ENCODE results near the gene MVD.

MVD gene

DNA sequence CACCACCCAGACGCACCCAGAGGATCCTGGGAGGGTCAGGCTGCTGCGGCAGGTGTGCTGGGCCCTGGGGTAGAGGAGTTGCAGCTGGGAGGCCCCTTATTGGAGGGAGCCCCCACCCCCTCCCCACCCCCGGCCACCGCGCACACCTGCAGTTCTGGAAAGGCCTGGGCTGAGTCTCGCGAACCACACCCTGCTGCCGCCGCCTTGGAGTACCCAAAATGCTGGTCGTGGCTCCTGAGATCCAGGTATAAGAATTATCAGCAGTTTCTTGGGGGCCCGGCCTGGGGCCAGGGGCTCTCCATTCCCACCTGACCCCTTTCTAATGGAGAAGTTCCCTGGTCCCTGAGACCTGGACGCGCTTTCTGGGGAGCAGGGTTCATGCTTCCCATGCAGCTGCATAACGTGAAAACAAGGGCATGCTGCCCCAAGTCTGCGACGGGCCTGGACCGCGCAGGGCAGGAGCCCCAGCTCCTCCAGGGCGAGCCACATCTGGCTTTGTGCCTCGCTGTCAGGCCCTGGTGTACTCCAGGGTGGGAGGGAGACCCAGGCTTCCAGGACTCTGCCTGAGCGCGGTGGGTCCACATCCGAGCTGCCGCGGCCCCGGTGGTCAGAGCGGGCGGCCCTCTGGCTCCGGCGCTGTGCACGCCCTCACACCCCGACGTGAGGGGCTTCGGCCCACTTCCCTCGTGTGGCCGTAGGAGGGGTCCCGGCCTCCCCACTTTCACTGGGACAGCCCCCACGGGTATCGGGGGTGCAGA lies 30.7 kb upstream of the MVD start:
- Histone ChIP-seq H3K9me2 (replicated peaks; ENCODE audit: insufficient read depth, low read length) (no peaks in the 10 kb centered on the region), H3K4me2 (ENCODE audit: low read depth, low read length, poor library complexity, severe bottlenecking) (no peak overlapping the region), H3F3A (ENCODE audit: insufficient read depth) (no peaks in the 10 kb centered on the region), H2AFZ (ENCODE audit: low read depth, low read length, severe bottlenecking) (no peak overlapping the region), H3K27me3 (ENCODE audit: low read length) (no peaks in the 10 kb centered on the region), H3K27ac (ENCODE audit: low read depth, low read length) (no peak overlapping the region), H3K79me2 (ENCODE audit: insufficient read depth, low read length) (no peaks in the 10 kb centered on the region), H3K9me3 (ENCODE audit: insufficient read depth, low read length) (no peaks in the 10 kb centered on the region), H3K4me3 (ENCODE audit: insufficient read depth, low read length, poor library complexity, severe bottlenecking) (no peak overlapping the region), H4K20me1 (ENCODE audit: low read depth, low read length) (no peaks in the 10 kb centered on the region), H3K9ac (ENCODE audit: low read length) (no peak overlapping the region), H3K36me3 (ENCODE audit: low read length) (no peaks in the 10 kb centered on the region)
- TF ChIP-seq CTCF (IDR thresholded peaks at IDR 0.05; ENCODE audit: insufficient read depth, low read length, poor library complexity, severe bottlenecking): no peak
- TF ChIP-seq EZH2phosphoT487 (conservative IDR thresholded peaks at IDR 0.05; ENCODE audit: low read length): no peak

DNA sequence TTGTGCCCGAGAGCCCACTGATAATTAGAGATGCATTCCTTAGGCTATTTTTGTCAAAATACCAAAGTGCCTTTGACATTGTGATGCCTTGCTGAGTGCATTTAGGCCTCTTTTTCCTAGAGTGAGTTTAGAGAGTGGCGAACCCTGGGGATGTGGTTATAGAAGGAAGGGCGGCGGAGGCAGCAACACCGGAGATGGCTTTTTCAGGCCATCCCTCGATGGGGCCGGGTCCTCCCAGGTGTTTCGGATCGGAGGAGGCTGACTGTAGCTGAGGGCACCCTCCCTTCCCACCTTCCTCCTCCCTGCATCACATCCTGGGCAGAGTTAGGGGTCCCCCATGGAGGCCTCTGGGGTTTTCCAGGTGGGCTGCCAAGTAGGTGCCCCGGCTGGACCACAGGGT lies 30.0 kb upstream of the MVD start:
- H3K4me2 ChIP-seq (ENCODE audit: low read depth, low read length, poor library complexity, severe bottlenecking): no peak overlapping the region
- no peak for TF ChIP-seq CTCF (IDR thresholded peaks at IDR 0.05; ENCODE audit: insufficient read depth, low read length, poor library complexity, severe bottlenecking)
- TF ChIP-seq EZH2phosphoT487 (conservative IDR thresholded peaks at IDR 0.05; ENCODE audit: low read length): no peak
- no peak overlapping the region for H3K4me3 ChIP-seq (ENCODE audit: insufficient read depth, low read length, poor library complexity, severe bottlenecking)
- no peaks in the 10 kb centered on the region for H3K9me3 ChIP-seq (ENCODE audit: insufficient read depth, low read length)
- H3F3A ChIP-seq (ENCODE audit: insufficient read depth): no peaks in the 10 kb centered on the region
- no peak overlapping the region for H2AFZ ChIP-seq (ENCODE audit: low read depth, low read length, severe bottlenecking)
- no peaks in the 10 kb centered on the region for H3K27me3 ChIP-seq (ENCODE audit: low read length)
- no peaks in the 10 kb centered on the region for H3K9me2 ChIP-seq (replicated peaks; ENCODE audit: insufficient read depth, low read length)
- no peak overlapping the region for H3K27ac ChIP-seq (ENCODE audit: low read depth, low read length)
- H3K36me3 ChIP-seq (ENCODE audit: low read length): no peaks in the 10 kb centered on the region
- H3K79me2 ChIP-seq (ENCODE audit: insufficient read depth, low read length): no peaks in the 10 kb centered on the region
- H3K9ac ChIP-seq (ENCODE audit: low read length): no peak overlapping the region
- H4K20me1 ChIP-seq (ENCODE audit: low read depth, low read length): no peaks in the 10 kb centered on the region

DNA sequence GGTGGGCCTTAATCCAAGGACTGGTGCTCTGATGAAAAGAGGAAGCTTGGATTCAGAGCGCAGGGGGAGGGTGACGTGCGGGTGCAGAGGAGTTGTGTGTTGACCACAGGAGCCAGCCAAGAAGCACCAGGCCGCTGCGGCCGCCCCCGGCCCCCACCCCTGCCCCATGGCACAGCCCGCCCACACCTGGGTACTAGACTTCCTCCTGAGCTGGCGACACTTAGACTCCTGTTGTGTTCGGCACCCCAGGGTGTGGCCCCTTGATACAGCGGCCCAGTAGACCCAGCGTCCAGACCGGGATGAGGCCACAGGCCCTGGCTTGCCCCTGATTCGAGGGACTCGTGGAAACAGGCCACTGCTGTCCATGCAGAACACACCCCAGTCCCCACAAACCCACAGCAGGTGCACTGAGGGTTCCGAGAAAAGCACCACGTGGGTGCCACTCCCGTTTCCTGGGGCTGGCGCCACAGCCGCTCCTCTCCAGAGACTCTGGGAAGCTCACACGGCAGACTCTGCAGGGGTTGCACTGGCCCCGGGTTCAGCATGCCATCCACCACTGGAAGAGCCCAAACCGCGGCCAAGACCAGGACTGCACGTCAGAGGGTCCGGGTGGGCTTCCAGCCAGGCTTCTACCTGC lies 29.2 kb upstream of the MVD start:
- Histone ChIP-seq H4K20me1 (ENCODE audit: low read depth, low read length) (no peaks in the 10 kb centered on the region), H3K9me3 (ENCODE audit: insufficient read depth, low read length) (no peaks in the 10 kb centered on the region), H3K27ac (ENCODE audit: low read depth, low read length) (no peak overlapping the region), H3K9me2 (replicated peaks; ENCODE audit: insufficient read depth, low read length) (no peaks in the 10 kb centered on the region), H3K9ac (ENCODE audit: low read length) (no peak overlapping the region), H3K79me2 (ENCODE audit: insufficient read depth, low read length) (no peaks in the 10 kb centered on the region), H3K36me3 (ENCODE audit: low read length) (no peaks in the 10 kb centered on the region), H3F3A (ENCODE audit: insufficient read depth) (no peaks in the 10 kb centered on the region), H3K27me3 (ENCODE audit: low read length) (no peaks in the 10 kb centered on the region), H3K4me3 (ENCODE audit: insufficient read depth, low read length, poor library complexity, severe bottlenecking) (no peak overlapping the region), H2AFZ (ENCODE audit: low read depth, low read length, severe bottlenecking) (no peak overlapping the region), H3K4me2 (ENCODE audit: low read depth, low read length, poor library complexity, severe bottlenecking) (no peak overlapping the region)
- TF ChIP-seq CTCF (IDR thresholded peaks at IDR 0.05; ENCODE audit: insufficient read depth, low read length, poor library complexity, severe bottlenecking) (no peak), EZH2phosphoT487 (conservative IDR thresholded peaks at IDR 0.05; ENCODE audit: low read length) (no peak)

Data from SU-DHL-6 (cell line).